Measurements from ENCODE around the gene PPM1N.

The PPM1N gene

DNA sequence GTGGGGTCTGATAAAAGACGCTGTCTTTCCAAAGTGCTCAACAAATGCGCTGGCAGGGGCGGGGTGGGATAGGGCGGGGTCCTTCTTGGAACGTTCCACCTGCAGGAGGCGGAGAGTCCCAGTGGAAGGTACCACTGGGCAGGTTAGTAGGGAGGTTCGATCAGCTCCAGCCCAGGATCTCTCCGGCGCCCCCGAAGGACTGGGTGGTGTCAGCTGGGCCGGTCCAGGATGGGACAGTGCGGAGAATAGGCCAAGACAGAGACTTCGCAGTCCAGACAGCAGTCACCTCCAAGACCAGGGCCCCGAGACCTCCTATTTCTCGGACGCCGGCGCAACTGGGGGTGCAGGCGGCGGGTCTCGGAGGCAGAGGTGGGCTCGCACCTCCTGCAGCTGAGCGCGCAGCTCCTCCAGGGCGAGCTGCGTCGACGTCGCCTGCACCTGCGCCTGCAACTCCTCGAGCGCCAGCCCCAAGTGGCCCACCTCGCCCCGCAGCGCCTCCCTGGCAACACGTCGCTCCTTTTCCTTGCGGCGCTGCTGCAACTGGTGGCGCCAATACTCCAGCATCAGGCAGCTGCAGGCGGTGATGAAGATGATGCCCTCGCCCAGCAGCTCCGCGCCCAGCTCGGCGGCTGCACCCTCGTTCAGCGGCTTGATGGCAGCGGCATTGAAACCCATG lies 30.6 kb downstream of the PPM1N start:
- TF ChIP-seq GATA1 (IDR thresholded peaks at IDR 0.05; ENCODE audit: low read depth, low read length) = no peak
- no peak for TF ChIP-seq POLR2A (IDR thresholded peaks at IDR 0.05; ENCODE audit: low read length)
- no peak for DNase-seq

DNA sequence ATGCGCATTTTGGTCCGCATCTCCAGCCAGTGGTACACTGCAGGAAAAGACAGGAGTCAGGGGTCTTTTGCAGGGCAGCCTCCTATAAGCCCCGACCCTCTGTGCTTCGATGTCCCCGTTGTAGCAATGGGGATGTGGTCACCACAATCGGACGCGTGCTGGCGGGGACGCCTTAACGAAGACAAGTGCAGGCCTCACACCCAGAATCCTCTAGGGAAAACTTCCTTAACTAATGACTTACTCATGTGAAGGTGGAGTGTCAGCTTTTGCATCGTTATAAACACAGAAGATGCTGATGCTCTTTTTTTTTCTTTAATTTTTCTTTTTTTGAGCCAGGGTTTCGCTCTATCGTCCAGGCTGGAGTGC lies 31.2 kb downstream of the PPM1N start:
- TF ChIP-seq GATA1 (IDR thresholded peaks at IDR 0.05; ENCODE audit: low read depth, low read length) = no peak
- TF ChIP-seq POLR2A (IDR thresholded peaks at IDR 0.05; ENCODE audit: low read length) = no peak
- DNase-seq = no peak

DNA sequence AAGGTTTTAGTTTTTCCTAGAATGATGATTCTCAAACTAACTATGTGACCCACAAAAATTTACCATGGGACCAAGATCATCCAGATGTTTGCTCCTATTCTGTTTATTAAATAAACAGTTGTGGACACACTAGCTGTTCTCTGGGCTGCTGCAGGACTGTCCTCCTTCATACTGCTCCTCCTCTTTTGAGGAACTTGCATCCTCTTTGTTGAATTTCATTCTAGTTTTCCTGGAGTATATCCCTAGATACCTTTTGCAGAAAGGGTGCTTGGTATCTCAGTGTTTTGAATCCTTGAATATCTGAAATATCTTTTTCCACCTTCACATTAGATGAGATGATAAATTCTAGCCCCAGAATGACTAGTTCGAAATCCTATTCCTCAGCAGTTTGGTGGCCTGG lies 33.1 kb downstream of the PPM1N start:
- no peak for DNase-seq
- no peak for TF ChIP-seq GATA1 (IDR thresholded peaks at IDR 0.05; ENCODE audit: low read depth, low read length)
- no peak for TF ChIP-seq POLR2A (IDR thresholded peaks at IDR 0.05; ENCODE audit: low read length)

DNA sequence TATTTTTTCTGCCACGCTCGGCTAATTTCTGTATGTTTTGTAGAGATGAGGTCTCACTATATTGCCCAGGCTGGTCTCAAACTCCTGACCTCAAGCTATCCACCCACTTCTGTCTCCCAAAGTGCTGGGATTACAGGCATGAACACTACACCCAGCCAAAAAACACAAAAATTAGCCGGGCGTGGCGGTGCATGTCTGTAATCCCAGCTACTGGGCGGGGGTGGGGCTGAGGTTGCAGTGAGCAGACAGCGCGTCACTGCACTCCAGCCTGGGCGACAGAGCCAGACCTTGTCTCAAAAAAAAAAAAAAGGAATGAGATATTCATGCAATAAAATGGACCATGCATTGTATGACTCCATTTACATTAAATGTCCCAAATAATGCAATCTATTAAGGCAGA lies 41.2 kb downstream of the PPM1N start:
- no peak for DNase-seq
- TF ChIP-seq POLR2A (IDR thresholded peaks at IDR 0.05; ENCODE audit: low read length) (no peak), GATA1 (IDR thresholded peaks at IDR 0.05; ENCODE audit: low read depth, low read length) (no peak)

DNA sequence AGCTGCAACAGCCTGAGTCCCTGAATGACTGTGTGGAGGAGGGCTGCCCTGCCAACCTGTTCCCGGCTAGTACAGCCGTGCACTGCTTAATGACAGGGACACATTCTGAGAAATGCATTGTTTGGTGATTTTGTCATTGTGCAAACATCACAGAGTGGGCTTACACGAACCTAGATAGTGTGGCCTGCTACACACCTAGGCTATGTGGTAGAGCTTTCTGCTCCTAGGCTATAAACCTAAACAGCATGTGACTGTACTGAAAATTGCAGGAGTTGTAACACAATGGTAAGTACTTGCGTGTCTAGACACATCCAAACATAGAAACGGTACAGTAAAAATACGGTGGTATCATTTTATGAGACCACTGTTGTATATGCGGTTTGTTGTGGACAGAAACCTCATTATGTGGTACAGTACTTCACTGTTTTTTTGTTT lies 44.0 kb downstream of the PPM1N start:
- no peak for TF ChIP-seq GATA1 (IDR thresholded peaks at IDR 0.05; ENCODE audit: low read depth, low read length)
- TF ChIP-seq POLR2A (IDR thresholded peaks at IDR 0.05; ENCODE audit: low read length) = no peak
- no peak for DNase-seq

DNA sequence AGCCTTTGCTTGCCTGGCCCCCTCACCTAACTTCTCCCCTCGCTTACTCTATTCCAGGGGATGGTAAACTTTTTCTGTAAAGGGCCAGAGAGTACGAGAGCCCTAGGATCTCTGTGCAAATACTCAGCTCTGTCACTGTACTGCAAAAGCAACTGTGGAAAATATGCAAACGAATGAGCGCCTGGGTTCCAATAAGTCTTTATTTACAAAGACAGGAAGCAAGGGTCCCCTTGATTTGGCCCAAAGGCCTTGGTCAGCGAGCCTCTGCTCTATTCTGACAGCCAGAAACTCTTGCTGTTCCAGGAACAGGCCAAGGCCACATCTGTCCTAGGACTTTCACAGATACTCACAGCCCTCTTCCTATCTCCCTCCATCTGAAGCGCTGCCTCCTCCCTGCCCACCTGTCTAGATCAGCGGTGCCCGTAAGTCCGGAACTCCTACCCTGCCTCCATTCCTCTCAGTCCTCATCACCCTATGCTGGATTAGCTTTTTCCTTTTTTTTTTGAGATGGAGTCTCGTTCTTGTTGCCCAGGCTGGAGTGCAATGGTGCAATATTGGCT lies 49.0 kb downstream of the PPM1N start:
- DNase-seq = no peak
- no peak for TF ChIP-seq POLR2A (IDR thresholded peaks at IDR 0.05; ENCODE audit: low read length)
- TF ChIP-seq GATA1 (IDR thresholded peaks at IDR 0.05; ENCODE audit: low read depth, low read length) = no peak

DNA sequence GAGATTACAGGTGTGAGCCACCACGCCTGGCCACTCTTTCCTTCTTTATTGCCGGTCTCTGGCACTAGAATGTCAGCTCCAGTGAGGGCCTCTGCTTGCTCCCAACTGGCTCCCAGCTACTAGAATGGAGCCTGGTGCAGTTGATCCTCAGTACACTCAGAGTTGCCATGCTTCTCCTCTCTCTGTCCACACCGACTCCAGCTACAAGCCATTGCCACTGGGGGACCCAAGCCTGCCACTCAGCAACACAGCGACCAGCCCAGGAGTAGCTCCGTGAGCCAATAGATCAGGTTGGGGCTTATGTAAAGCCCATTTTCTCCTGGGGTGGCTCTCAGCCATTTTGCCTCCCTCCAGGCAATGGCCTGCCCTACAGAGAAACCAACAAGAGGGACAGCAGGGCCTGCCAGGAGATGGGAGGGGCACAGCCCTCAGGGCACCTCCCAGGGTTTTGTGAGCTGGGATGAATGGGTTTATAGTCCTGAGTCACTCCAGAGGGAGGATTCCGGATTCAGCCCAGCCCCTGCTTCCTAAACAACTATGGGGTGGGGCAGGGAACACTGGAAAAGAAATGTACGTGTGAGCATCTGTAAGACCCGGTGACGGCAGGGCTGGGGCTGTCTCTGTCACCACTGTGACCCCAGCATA lies 49.8 kb downstream of the PPM1N start:
- DNase-seq = no peak
- TF ChIP-seq GATA1 (IDR thresholded peaks at IDR 0.05; ENCODE audit: low read depth, low read length) (no peak), POLR2A (IDR thresholded peaks at IDR 0.05; ENCODE audit: low read length) (no peak)

Measured in erythroblast (primary cell).